ENCODE measurements around the gene STX12.
"Not testable (repeated sequence)": the region's sequence is repeated elsewhere in the genome, so short reads cannot be mapped to it uniquely, and the experiment has no call there.

The STX12 gene

DNA sequence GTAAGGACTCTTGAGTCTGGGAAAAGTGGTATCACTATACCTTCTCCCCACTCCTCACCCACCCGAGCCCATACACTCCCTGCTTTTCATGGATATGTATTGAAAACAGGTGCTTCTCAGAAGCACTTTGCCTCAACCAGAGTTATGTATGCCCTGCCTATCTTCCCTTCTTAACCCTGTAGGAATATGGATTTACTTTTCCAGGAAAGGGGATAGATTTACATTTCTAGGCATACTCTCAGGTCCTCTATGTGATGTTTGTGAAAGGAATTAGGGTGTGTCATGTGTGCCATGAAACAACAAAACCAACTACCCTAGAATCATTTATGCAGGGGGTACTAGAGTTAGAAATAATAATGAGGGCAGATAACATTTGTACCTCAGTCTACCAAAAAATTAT, 11.0 kb upstream of the STX12 start:
- no peaks in the 10 kb centered on the region for H3K9me3 Mint-ChIP-seq
- peaks cover 2% of the 10 kb centered on the region for H3K4me1 Mint-ChIP-seq (ENCODE audit: low read depth)
- H3K4me3 Mint-ChIP-seq = no peak overlapping the region
- no peaks in the 10 kb centered on the region for H3K27me3 Mint-ChIP-seq (ENCODE audit: low read depth)
- peaks cover 16% of the 10 kb centered on the region for H3K36me3 Mint-ChIP-seq (ENCODE audit: low read depth)
- H3K27ac Mint-ChIP-seq = no peak overlapping the region

GRCh38 chr1:27763358-27763757, 9.7 kb upstream of the STX12 start:
- Mint-ChIP-seq H3K4me1 (ENCODE audit: low read depth) (peaks cover 2% of the 10 kb centered on the region), H3K27ac (no peak overlapping the region), H3K27me3 (ENCODE audit: low read depth) (no peaks in the 10 kb centered on the region), H3K36me3 (ENCODE audit: low read depth) (peaks cover 12% of the 10 kb centered on the region), H3K9me3 (no peaks in the 10 kb centered on the region), H3K4me3 (no peak overlapping the region)

GRCh38 chr1:27770293-27770830, 2.7 kb upstream of the STX12 start:
- no peak overlapping the region for H3K27ac Mint-ChIP-seq

GRCh38 chr1:27772036-27772931, 735 bp upstream of the STX12 start:
- Mint-ChIP-seq H3K36me3 (ENCODE audit: low read depth) (peaks cover 9% of the 10 kb centered on the region), H3K27me3 (ENCODE audit: low read depth) (no peaks in the 10 kb centered on the region), H3K27ac (peak overlapping the region; percentile 98), H3K4me1 (ENCODE audit: low read depth) (peaks cover 25% of the 10 kb centered on the region), H3K4me3 (peak overlapping the region; percentile 95), H3K9me3 (no peaks in the 10 kb centered on the region)

More at GRCh38 chr1:27770293-27770830, 2.7 kb upstream of the STX12 start:
- H3K9me3 Mint-ChIP-seq = no peaks in the 10 kb centered on the region
- H3K4me1 Mint-ChIP-seq (ENCODE audit: low read depth) = peaks cover 16% of the 10 kb centered on the region
- H3K27me3 Mint-ChIP-seq (ENCODE audit: low read depth) = no peaks in the 10 kb centered on the region
- H3K4me3 Mint-ChIP-seq = no peak overlapping the region
- H3K36me3 Mint-ChIP-seq (ENCODE audit: low read depth) = no peaks in the 10 kb centered on the region

GRCh38 chr1:27773826-27774445, 917 bp downstream of the STX12 start:
- H3K4me3 Mint-ChIP-seq = peak overlapping the region; percentile 95
- peaks cover 25% of the 10 kb centered on the region for H3K4me1 Mint-ChIP-seq (ENCODE audit: low read depth)
- H3K27ac Mint-ChIP-seq = peak overlapping the region; percentile 96
- H3K27me3 Mint-ChIP-seq (ENCODE audit: low read depth) = no peaks in the 10 kb centered on the region
- peaks cover 9% of the 10 kb centered on the region for H3K36me3 Mint-ChIP-seq (ENCODE audit: low read depth)
- no peaks in the 10 kb centered on the region for H3K9me3 Mint-ChIP-seq

GRCh38 chr1:27774654-27775053, 1.6 kb downstream of the STX12 start:
- Mint-ChIP-seq H3K27ac (no peak overlapping the region), H3K27me3 (ENCODE audit: low read depth) (no peaks in the 10 kb centered on the region), H3K36me3 (ENCODE audit: low read depth) (peaks cover 9% of the 10 kb centered on the region), H3K4me1 (ENCODE audit: low read depth) (peaks cover 27% of the 10 kb centered on the region), H3K9me3 (no peaks in the 10 kb centered on the region), H3K4me3 (no peak overlapping the region)

- not testable (repeated sequence) for H3K4me3 Mint-ChIP-seq; H3K36me3 Mint-ChIP-seq (ENCODE audit: low read depth); H3K27ac Mint-ChIP-seq; H3K9me3 Mint-ChIP-seq; H3K27me3 Mint-ChIP-seq (ENCODE audit: low read depth)
- H3K4me1 Mint-ChIP-seq (ENCODE audit: low read depth) = peaks cover 27% of the 10 kb centered on the region
Measured at GRCh38 chr1:27775336-27775735, 2.3 kb downstream of the STX12 start.

GRCh38 chr1:27776276-27776675, 3.3 kb downstream of the STX12 start:
- not testable (repeated sequence) for H3K9me3 Mint-ChIP-seq; H3K4me3 Mint-ChIP-seq; H3K27ac Mint-ChIP-seq; H3K36me3 Mint-ChIP-seq (ENCODE audit: low read depth); H3K27me3 Mint-ChIP-seq (ENCODE audit: low read depth)
- peaks cover 27% of the 10 kb centered on the region for H3K4me1 Mint-ChIP-seq (ENCODE audit: low read depth)

DNA sequence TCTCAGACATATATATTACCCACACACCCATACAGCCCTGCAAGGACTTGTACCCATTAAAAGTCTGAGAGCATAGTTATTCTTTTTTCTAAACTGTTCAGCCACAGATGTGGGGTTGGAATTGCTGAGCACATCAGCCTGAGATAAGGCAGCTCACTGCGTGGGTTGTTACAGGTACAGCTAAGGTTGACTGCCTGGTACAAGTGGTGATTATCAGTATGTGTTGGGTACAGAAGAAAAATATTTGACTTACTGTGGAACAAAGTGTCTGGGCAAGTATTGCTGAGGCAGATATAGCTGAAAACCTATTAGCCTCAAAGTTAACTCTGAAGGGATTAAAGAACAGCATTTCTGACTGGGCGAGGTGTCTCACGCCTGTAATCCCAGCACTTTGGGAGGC, 5.0 kb downstream of the STX12 start:
- Mint-ChIP-seq H3K36me3 (ENCODE audit: low read depth) (peaks cover 9% of the 10 kb centered on the region), H3K27me3 (ENCODE audit: low read depth) (no peaks in the 10 kb centered on the region), H3K9me3 (no peaks in the 10 kb centered on the region), H3K4me3 (no peak overlapping the region), H3K4me1 (ENCODE audit: low read depth) (peaks cover 22% of the 10 kb centered on the region), H3K27ac (no peak overlapping the region)

DNA sequence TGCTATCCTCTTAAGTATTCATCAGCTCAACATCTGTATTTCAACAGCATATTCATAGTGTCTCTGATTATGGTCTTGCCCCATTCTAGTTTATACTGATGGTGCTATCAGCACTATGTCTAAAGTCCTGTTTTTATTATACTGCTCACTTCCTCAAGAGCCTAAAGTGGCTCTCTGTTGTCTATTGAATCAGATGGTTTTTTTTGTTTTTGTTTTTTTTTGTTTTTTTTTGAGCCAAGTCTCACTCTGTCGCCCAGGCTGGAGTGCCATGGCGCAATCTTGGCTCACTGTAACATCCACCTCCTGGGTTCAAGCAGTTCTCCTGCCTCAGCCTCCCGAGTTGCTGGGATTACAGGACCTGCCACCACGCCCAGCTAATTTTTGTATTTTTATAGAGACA, 6.1 kb downstream of the STX12 start:
- Mint-ChIP-seq H3K27ac (no peak overlapping the region), H3K36me3 (ENCODE audit: low read depth) (peaks cover 9% of the 10 kb centered on the region), H3K4me3 (no peak overlapping the region), H3K27me3 (ENCODE audit: low read depth) (no peaks in the 10 kb centered on the region), H3K4me1 (ENCODE audit: low read depth) (peaks cover 18% of the 10 kb centered on the region), H3K9me3 (no peaks in the 10 kb centered on the region)

DNA sequence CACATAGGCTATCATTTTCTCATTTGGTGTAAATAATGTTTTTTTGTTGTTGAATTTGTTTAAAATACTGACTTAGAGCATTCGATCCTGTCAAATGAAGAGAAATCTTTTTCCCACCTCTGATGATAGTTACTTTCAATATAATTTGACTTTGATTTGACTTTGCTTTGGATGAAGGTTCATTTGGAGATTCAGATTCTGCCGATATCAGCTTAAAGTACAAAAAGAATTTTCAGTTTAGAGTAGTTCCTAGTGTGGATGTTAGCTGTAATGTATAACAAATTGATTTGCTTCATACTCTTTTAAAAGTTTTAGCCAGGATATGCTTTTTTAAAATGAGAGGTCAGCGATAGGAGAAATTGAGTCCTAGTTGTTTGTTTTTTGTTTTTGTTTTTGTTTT, 9.9 kb downstream of the STX12 start:
- H3K36me3 Mint-ChIP-seq (ENCODE audit: low read depth) = peaks cover 2% of the 10 kb centered on the region
- no peak overlapping the region for H3K27ac Mint-ChIP-seq
- H3K4me1 Mint-ChIP-seq (ENCODE audit: low read depth) = peaks cover 15% of the 10 kb centered on the region
- H3K27me3 Mint-ChIP-seq (ENCODE audit: low read depth) = no peaks in the 10 kb centered on the region
- no peaks in the 10 kb centered on the region for H3K9me3 Mint-ChIP-seq
- H3K4me3 Mint-ChIP-seq = no peak overlapping the region

GRCh38 chr1:27784700-27785099, 11.7 kb downstream of the STX12 start:
- Mint-ChIP-seq H3K27me3 (ENCODE audit: low read depth) (no peaks in the 10 kb centered on the region), H3K4me3 (no peak overlapping the region), H3K36me3 (ENCODE audit: low read depth) (peaks cover 7% of the 10 kb centered on the region), H3K27ac (no peak overlapping the region), H3K9me3 (no peaks in the 10 kb centered on the region), H3K4me1 (ENCODE audit: low read depth) (peaks cover 15% of the 10 kb centered on the region)

GRCh38 chr1:27785781-27786455, 12.9 kb downstream of the STX12 start:
- H3K4me1 Mint-ChIP-seq (ENCODE audit: low read depth) = peaks cover 15% of the 10 kb centered on the region
- no peaks in the 10 kb centered on the region for H3K9me3 Mint-ChIP-seq
- H3K27ac Mint-ChIP-seq = no peak overlapping the region
- no peaks in the 10 kb centered on the region for H3K27me3 Mint-ChIP-seq (ENCODE audit: low read depth)
- peaks cover 14% of the 10 kb centered on the region for H3K36me3 Mint-ChIP-seq (ENCODE audit: low read depth)
- no peak overlapping the region for H3K4me3 Mint-ChIP-seq

DNA sequence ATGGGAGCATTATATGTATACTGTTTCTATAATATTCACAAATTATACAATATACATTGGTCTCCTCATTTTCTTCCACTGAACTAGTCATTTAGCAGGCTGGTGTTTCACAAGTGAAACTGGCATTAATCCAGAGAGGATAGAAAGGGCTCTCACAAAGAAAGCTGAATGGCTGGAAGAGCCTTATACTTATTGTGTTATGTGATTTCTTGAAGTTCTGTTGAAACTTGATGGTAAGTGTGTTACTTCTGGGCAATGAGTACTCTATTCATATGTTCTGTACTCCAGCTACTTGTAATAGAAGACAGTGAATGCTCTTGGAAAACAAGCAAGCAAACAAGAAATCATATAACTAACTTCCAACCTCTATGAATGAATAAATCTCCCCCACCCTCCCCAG, 14.9 kb downstream of the STX12 start:
- H3K9me3 Mint-ChIP-seq = no peaks in the 10 kb centered on the region
- no peak overlapping the region for H3K4me3 Mint-ChIP-seq
- no peaks in the 10 kb centered on the region for H3K27me3 Mint-ChIP-seq (ENCODE audit: low read depth)
- peaks cover 14% of the 10 kb centered on the region for H3K36me3 Mint-ChIP-seq (ENCODE audit: low read depth)
- H3K4me1 Mint-ChIP-seq (ENCODE audit: low read depth) = peaks cover 15% of the 10 kb centered on the region
- no peak overlapping the region for H3K27ac Mint-ChIP-seq

All from T-helper 1 cell treated with Interleukin-12 subunit alpha and Interleukin-12 subunit beta and Interleukin-4 antibody, amounts not matched to agents 30 μg/mL and 1 μg/mL, for 36 hours (primary cell).